KMS-11 (cell line): Measurements from ENCODE around the gene PPP1R13B.

Experiments used
- H2AFZ ChIP-seq: fragments of 200-600 bp; sonication (generic); 2 replicates; pipeline ENCODE4 v1.6.1; 2016; ENCODE audit warnings: antibody characterized with exemption, mixed run types, low read depth
- H3K27ac ChIP-seq: fragments of 200-600 bp; sonication (generic); 2 replicates; pipeline ENCODE4 v1.6.1; 2016; ENCODE audit warnings: mild to moderate bottlenecking, mixed run types
- H3K27me3 ChIP-seq: fragments of 200-600 bp; sonication (generic); 2 replicates; pipeline ENCODE4 v1.6.1; 2017; ENCODE audit warnings: mild to moderate bottlenecking, low read depth, mixed run types, moderate library complexity; ENCODE audit not compliant: insufficient read depth
- H3K36me3 ChIP-seq: fragments of 200-600 bp; sonication (generic); 2 replicates; pipeline ENCODE4 v1.6.1; 2017; ENCODE audit warnings: mild to moderate bottlenecking, mixed run types; ENCODE audit not compliant: insufficient read depth
- H3K4me1 ChIP-seq: fragments of 200-600 bp; sonication (generic); 2 replicates; pipeline ENCODE4 v1.6.1; 2016; ENCODE audit warnings: mild to moderate bottlenecking, low read depth, mixed run types; ENCODE audit not compliant: poor library complexity, severe bottlenecking
- H3K4me2 ChIP-seq: fragments of 200-600 bp; sonication (generic); 2 replicates; pipeline ENCODE4 v1.7.0; 2016; ENCODE audit warnings: mild to moderate bottlenecking, mixed run types
- H3K4me3 ChIP-seq: fragments of 200-600 bp; sonication (generic); IDR thresholded peaks from 2 replicates; pipeline ENCODE4 v1.6.1; 2017; ENCODE audit warnings: low read depth, low read length, mixed read lengths; ENCODE audit not compliant: insufficient read depth
- H3K79me2 ChIP-seq: fragments of 200-600 bp; sonication (generic); 2 replicates; pipeline ENCODE4 v1.6.1; 2016; ENCODE audit warnings: low read depth, mixed run types; ENCODE audit not compliant: insufficient read depth
- H3K9ac ChIP-seq: fragments of 200-600 bp; sonication (generic); 2 replicates; pipeline ENCODE4 v1.6.1; 2016; ENCODE audit warnings: mild to moderate bottlenecking, mixed run types
- H4K20me1 ChIP-seq: fragments of 200-600 bp; sonication (generic); 2 replicates; pipeline ENCODE4 v1.6.1; 2016; ENCODE audit warnings: mild to moderate bottlenecking, mixed run types; ENCODE audit not compliant: insufficient read depth
- TF ChIP-seq, protein P1 (sequence below): fragments of 200-600 bp; sonication (generic); conservative IDR thresholded peaks from 2 replicates; pipeline ENCODE4 v1.6.1; 2017; ENCODE audit warnings: low read depth, mild to moderate bottlenecking, antibody characterized with exemption, low read length, moderate library complexity, mixed read lengths

PPP1R13B gene

DNA sequence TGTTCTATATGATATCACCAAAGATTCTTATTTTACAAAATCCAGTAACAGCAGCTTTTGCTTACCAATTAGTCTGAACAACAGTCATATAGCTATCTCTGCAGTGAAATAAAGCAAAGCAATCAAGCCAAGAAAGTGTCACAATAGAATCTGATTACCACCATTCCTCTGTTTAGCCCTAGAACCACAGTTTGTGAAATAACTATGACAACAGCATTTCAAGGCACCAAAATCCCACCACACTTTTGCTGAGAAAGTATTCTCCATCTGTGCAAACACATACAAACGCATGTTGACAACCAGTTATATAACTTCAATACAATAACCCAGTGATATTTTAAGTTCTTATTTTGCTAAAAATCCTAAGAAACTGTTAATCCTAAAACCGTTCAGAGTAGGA is 7.4 kb downstream of the PPP1R13B start:
- no peak overlapping the region for H3K9ac ChIP-seq
- H3K36me3 ChIP-seq, result no peaks in the 10 kb centered on the region
- TF ChIP-seq, protein P1, sequence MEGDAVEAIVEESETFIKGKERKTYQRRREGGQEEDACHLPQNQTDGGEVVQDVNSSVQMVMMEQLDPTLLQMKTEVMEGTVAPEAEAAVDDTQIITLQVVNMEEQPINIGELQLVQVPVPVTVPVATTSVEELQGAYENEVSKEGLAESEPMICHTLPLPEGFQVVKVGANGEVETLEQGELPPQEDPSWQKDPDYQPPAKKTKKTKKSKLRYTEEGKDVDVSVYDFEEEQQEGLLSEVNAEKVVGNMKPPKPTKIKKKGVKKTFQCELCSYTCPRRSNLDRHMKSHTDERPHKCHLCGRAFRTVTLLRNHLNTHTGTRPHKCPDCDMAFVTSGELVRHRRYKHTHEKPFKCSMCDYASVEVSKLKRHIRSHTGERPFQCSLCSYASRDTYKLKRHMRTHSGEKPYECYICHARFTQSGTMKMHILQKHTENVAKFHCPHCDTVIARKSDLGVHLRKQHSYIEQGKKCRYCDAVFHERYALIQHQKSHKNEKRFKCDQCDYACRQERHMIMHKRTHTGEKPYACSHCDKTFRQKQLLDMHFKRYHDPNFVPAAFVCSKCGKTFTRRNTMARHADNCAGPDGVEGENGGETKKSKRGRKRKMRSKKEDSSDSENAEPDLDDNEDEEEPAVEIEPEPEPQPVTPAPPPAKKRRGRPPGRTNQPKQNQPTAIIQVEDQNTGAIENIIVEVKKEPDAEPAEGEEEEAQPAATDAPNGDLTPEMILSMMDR, result no peak
- no peak overlapping the region for H3K27ac ChIP-seq
- no peaks in the 10 kb centered on the region for H3K79me2 ChIP-seq
- no peak overlapping the region for H2AFZ ChIP-seq
- H4K20me1 ChIP-seq, result no peaks in the 10 kb centered on the region
- no peak overlapping the region for H3K4me3 ChIP-seq
- no peaks in the 10 kb centered on the region for H3K4me1 ChIP-seq
- H3K27me3 ChIP-seq, result no peaks in the 10 kb centered on the region
- H3K4me2 ChIP-seq, result no peak overlapping the region

DNA sequence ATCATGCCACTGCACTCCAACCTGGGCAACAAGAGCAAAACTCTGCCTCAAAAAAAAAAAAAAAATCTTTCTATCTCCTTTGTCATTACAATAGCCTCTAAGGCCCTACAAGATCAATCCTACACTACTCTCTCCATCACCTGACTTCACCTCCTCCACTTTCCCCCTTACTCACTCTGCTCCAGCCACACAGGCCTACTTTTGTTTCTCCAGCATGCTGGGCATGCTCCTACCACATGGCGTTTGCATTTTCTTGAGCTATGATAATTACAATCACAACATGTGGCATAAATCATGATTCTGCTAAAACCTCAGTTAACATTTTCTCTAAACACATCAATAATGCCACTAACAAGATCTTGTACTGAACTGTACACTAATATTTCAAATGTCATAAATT is 7.8 kb downstream of the PPP1R13B start:
- no peaks in the 10 kb centered on the region for H3K36me3 ChIP-seq
- no peaks in the 10 kb centered on the region for H4K20me1 ChIP-seq
- no peaks in the 10 kb centered on the region for H3K27me3 ChIP-seq
- no peaks in the 10 kb centered on the region for H3K4me1 ChIP-seq
- H3K4me3 ChIP-seq, result no peak overlapping the region
- H3K79me2 ChIP-seq, result no peaks in the 10 kb centered on the region
- H2AFZ ChIP-seq, result no peak overlapping the region
- TF ChIP-seq, protein P1, result no peak
- H3K27ac ChIP-seq, result no peak overlapping the region
- no peak overlapping the region for H3K4me2 ChIP-seq
- no peak overlapping the region for H3K9ac ChIP-seq

DNA sequence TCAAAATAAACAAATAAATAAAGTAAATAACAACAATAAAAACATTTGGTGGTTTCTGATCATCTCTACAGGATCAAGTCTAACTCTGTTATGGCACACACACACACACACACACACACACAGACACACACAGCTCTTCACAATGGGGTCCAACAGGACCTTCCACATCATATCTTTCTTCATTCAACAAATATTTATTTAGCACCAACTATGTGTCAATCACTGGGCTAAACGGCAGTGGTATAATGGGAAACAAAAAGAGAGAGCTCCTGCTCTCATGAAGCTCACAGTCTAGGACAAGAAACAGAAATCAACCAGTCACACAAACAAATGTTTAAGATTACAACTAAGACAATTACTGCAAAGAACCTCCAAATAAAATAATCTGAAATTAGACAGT is 9.3 kb downstream of the PPP1R13B start:
- no peak overlapping the region for H3K4me2 ChIP-seq
- H3K4me3 ChIP-seq, result no peak overlapping the region
- no peak overlapping the region for H3K9ac ChIP-seq
- no peaks in the 10 kb centered on the region for H4K20me1 ChIP-seq
- H3K27ac ChIP-seq, result no peak overlapping the region
- H3K36me3 ChIP-seq, result no peaks in the 10 kb centered on the region
- H3K79me2 ChIP-seq, result no peaks in the 10 kb centered on the region
- TF ChIP-seq, protein P1, result no peak
- H3K27me3 ChIP-seq, result no peaks in the 10 kb centered on the region
- H3K4me1 ChIP-seq, result no peaks in the 10 kb centered on the region
- no peak overlapping the region for H2AFZ ChIP-seq

DNA sequence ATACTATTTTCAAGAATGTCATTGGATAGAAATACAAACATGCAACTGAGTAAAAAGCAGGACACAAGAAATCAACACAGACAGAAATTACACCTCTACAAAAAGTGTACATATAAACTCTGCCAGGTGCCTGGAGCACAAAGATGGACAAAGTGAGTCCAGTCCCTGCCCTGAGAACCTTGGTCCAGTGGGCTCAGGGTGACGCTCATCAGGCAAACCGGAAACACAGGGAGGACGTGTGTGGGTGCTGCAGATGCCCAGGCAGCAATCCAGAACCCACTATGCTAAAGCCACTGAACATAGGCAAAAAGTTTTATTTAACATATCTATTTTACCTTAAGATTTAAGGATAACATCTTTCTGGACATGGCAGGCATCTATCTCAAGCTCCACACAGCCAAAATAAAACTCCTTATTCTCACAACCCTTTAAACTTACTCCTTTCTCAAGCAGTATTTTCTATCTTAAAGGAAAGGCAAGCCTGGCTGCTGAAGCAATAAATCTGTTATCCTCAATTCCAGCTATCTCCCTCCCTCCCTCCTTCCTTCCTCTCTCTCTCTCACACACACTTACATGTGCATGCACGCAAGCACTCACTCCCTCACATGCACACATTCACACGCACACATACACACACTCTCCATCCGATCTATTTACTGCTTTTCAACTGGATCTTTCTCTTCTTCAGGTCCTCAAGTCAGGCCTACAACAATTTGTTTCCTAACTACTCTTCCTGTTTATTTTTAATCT is 10.2 kb downstream of the PPP1R13B start:
- H3K27me3 ChIP-seq, result no peaks in the 10 kb centered on the region
- no peaks in the 10 kb centered on the region for H3K79me2 ChIP-seq
- H3K4me2 ChIP-seq, result no peak overlapping the region
- no peaks in the 10 kb centered on the region for H3K4me1 ChIP-seq
- H2AFZ ChIP-seq, result no peak overlapping the region
- H3K36me3 ChIP-seq, result no peaks in the 10 kb centered on the region
- H3K4me3 ChIP-seq, result no peak overlapping the region
- H4K20me1 ChIP-seq, result no peaks in the 10 kb centered on the region
- no peak overlapping the region for H3K9ac ChIP-seq
- no peak overlapping the region for H3K27ac ChIP-seq
- TF ChIP-seq, protein P1, result no peak
